GM21526 (cell line): ENCODE measurements around the gene FFAR3.
"Not testable (repeated sequence)": the region's sequence is repeated elsewhere in the genome, so short reads cannot be mapped to it uniquely, and the experiment has no call there.

Experiments
- ATAC-seq: cut with Tn5 transposase; IDR thresholded peaks from one replicate; pipeline ENCODE4 v1.9.1; 2021; ENCODE audit warnings: moderate library complexity; ENCODE audit not compliant: unreplicated experiment, low FRiP score

FFAR3 gene

GRCh38 chr19:35399231-35399630 lies 41.0 kb downstream of the FFAR3 start:
- no peak for ATAC-seq

GRCh38 chr19:35399948-35400772 lies 41.9 kb downstream of the FFAR3 start:
- ATAC-seq, result no peak

- no peak for ATAC-seq
These were observed 42.5 kb downstream of the FFAR3 start for GRCh38 chr19:35400773-35401100.

- ATAC-seq, result not testable (repeated sequence)
These were observed 43.2 kb downstream of the FFAR3 start for GRCh38 chr19:35401416-35401815.

GRCh38 chr19:35403116-35403760 lies 45.0 kb downstream of the FFAR3 start:
- ATAC-seq, result no peak

- ATAC-seq, result no peak
These were observed 46.8 kb downstream of the FFAR3 start for GRCh38 chr19:35404879-35405622.

GRCh38 chr19:35407619-35408018 lies 49.4 kb downstream of the FFAR3 start:
- ATAC-seq, result no peak

GRCh38 chr19:35408284-35409171 lies 50.3 kb downstream of the FFAR3 start:
- ATAC-seq, result peak; percentile 62

GRCh38 chr19:35409191-35409590 lies 50.9 kb downstream of the FFAR3 start:
- ATAC-seq, result no peak
